HG03571 (cell line): Measurements from ENCODE around the gene STX8.
"Not testable (repeated sequence)": the region's sequence is repeated elsewhere in the genome, so short reads cannot be mapped to it uniquely, and the experiment has no call there.

Experiments used
- ATAC-seq: cut with Tn5 transposase; IDR thresholded peaks from one replicate; pipeline ENCODE4 v1.9.1; 2021; ENCODE audit not compliant: unreplicated experiment

Gene STX8

DNA sequence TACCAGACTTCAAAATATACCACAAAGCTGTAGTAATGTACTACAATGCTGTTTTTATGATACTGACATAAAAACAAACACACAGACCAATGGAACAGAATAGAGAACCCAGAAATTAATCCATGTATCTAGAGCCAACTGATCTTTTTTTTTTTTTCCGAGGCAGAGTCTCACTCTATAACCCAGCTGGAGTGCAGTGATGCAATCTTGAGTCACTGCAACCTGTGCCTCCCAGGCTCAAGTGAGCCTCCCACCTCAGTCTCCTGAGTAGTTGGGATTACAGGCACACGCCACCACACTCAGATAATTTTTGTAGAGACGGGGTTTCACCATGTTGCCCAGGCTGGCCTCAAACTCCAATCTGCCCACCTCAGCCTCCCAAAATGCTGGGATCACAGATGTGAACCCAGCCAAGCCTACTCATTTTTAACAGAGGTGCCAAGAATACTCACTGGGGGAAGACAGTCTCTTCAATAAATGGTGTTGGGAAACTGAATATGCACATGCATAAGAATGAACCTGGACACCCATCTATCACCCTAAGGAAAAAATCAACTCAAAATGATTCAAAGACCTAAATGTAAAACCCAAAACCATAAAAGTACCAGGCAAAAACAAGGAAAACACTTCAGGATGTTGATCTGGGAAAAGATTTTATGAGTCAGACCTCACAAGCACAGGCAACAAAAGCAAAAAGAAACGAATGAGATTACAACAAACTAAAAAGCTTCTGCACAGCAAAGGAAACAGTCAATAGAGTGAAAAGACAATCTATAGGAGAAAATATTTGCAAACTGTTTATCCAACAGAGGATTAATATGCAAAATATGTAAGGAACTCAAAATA lies 63.1 kb downstream of the STX8 start:
- no peak for ATAC-seq

DNA sequence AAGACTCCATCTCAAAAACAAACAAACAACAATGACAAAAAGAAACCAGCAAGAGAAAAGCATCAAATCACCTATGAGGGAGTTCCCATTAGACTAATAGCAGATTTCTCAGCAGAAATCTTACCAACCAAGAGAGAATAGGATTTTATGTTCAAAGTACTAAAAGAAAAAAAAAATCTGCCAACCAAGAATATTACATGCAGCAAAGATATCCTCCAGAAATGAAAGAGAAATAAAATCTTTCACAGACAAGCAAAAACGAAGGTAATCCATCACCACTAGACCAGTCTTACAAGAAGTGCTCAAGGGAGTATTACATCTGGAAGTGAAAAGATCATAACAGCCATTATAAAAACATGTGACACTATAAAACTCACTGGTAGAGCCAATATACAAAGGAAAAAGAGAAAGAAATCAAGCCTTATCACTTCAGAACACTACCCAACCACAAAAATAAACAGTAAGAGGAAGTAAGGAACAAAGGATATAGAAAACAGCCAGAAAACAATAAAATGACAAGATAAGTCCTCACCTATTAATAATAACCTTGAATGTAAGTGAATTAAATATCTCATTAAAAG lies 66.3 kb downstream of the STX8 start:
- ATAC-seq: no peak

DNA sequence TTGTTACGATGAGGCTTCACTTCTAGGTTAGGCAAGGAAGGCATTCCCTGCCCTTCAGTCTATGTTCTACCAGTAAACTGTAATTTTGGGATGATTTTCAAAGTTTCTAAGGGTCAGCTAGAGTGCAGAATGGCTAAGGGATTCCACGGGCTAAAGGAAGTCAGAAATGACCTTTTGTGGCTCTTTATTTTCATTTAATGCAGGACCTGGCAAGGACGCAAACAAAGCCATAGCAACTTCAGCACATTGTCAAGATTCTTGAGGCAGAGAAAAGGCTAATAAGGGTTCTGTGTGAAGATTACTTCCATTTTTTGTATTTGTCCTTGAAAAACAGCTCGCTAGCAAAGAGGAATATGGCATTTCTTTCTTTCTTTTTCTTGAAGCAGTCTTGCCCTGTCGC lies 76.6 kb downstream of the STX8 start:
- ATAC-seq: no peak

DNA sequence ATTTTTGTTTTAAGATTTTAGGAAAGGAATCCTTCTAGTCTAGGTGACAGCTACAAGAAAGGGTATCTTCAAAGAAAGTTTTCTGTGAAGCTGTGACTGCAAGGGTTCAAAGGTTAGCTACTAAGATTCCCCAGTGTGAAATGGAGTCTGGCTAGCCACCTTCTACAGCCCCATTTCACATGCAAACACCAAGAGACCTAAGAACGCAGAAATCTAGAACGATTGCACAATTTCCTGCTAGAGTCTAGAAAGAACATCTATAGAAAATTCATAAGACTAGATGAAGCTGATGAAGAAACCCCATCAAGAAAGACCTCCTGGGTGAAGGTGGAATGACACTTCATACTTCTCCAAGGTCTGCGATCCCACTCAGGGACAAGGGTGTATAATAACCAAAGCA lies 77.1 kb downstream of the STX8 start:
- no peak for ATAC-seq

DNA sequence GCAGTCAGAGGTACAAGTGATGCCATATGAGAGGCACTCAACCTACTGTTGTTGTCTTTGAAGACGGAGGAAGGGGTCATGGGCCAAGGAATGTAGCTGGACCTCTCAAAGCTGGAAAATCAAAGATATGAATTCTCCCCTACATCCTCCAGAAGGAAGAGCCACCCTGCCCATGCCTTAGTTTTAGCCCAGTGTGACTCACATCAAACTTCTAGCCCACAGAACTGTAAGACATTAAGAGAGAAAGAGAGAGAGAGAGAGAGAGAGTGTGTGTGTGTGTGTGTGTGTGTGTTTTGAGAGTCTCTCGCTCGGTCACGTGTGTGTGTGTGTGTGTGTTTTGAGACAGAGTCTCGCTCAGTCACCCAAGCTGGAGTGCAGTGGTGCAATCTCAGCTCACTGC lies 87.1 kb downstream of the STX8 start:
- ATAC-seq: no peak

DNA sequence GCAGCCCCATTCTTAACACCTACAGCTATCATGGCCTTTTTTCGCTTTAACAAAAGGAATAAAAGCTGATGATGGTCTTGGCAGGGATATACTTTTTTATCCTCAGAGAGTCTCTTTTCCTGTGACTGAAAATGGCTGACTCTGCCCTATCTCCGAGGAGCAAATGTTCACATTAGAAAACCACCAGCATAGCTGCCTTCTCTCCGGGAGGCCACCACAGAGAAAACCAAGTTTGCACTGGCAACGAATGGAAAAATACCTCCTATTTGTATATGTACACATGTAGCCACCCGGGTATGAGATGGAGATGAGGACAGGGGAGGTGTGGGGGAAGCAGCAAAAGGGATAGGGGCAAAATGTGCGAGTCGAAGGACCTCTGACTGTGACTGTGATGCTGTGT lies 88.2 kb downstream of the STX8 start:
- no peak for ATAC-seq

DNA sequence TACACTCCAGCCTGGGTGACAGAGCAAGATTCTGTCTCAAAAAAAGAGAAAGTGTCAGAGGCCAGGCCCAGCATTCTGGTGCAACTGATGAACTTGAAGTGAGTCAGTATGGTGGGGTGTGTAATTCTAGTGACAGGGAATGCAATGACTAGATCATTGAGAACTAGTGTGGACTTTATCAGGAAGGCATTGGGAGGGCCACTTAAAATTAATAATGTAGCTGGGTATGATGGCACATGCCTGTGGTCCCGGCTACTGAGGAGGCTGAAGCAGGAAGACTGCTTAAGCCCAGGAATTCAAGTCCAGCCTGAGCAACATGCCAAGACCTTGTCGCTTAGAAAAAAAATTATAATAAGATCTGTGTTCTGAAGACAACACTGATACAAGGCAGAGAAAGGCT lies 90.8 kb downstream of the STX8 start:
- no peak for ATAC-seq

DNA sequence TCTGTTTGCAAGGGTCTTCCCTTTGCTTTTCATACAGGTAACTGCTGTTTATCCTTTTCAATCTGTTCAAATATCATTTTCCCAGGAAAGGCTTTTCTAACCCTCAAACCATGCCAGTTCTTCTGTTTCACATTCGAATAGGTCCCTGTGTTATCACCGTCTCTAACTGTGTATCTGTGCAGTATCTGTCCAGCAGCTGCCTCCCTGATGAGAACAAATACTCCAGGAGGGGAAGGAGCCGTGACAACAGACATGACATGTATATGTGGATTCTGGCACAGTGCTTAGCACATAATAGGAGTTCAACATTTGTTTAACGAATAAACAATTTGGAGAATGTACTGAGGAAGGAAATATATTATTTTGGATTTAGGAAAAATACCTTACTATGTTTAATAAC lies 95.7 kb downstream of the STX8 start:
- no peak for ATAC-seq

DNA sequence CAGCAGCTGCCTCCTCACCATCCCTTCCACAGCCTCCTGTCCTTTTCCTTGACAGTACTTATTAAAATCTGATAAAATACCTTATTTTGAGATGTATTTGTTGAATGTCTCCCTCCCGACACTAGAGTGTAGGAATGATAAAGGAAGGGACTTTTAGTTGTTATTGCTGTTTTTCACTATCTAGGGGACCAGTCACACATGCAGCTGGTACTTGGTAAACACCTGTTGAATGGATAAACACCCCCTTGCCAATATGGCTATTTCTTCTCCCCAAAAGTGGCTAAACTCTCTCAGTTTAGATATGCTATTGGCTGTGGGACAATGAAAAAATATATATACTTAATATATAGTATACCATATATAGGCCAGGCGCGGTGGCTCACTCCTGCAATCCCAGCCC lies 96.7 kb downstream of the STX8 start:
- no peak for ATAC-seq

DNA sequence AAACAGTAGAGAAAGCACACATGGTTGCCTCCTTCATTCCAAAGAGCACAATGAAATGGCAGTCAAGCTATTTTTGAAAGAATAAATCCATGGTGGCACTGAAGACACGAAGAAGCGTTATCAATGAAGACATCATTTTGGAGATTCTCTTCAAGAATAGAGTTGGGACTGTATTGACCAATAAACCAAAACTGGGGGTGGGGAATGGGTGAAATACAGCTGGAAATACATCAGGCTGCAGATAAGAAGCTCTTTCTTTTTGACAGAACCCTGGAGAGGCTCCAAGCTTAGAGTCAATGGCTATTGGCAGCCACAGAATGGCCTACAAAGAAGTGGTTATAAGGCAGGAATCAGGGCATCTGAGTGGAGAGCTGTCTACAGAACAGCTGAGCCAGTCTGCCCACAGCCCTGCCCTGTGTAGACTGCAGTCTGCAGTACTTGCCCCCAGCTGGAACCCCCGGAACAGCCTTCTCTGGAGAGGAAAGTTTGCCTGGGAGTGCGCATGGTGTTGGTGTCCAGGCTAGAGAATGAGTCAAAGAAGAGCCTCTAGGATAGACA lies 100.4 kb downstream of the STX8 start:
- ATAC-seq: no peak

DNA sequence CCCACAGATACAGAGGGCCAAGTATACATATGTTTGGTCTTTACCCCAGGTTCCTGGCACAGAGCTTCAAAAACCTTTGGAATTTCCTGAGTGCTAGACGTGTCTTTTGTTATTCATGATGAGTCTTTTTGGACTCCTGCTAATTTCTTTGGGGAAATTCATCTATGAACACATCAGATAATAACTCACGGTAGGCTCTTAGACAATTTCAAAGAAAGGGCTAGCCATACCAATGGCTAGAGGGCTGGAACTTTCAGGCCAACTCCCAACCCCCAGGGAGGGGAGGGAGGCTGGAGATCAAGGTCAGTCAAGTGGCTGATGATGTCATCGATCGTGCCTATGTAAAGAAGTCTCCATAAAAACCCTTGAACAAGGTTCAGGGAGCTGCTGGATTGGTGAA lies 101.9 kb downstream of the STX8 start:
- no peak for ATAC-seq

DNA sequence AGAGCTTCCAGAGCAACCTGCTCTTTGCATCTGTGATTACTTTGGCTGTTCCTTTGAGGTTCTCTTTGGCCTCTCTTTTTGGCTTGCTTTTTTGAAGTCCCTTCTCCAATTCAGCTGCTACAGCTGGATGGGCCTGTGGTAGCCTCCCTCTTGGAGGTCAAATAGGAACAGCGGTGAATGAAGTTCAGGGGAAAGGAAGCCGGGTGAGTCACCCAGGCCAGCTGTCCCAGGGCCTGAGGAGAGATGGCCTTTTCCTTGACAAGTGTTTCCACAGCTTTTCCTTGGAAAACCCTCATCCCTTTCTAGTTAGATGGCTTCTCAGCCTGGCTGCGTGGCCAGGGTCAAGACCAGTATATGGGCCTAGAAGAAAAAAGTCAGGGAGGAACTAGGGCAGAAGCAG lies 103.1 kb downstream of the STX8 start:
- ATAC-seq: no peak

DNA sequence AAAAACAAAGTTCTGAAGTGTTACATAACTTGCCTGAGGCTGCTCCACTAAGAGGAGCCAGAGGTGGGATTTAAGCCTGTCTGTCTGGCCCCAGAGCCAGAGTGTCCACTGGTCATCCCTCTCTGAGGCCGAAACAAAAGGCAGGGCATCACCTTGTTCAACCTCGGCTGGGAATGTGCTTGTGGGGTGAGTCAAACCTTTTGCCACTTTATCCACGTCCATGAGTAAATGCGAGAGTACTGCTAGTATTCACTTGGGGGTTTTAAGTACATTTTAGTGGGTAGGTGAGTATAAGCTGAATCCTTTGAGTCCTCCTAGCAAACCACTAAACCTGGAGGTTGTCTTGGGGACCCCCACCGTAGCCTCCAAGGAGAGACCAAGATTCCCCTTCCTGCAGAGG lies 103.5 kb downstream of the STX8 start:
- ATAC-seq: no peak

DNA sequence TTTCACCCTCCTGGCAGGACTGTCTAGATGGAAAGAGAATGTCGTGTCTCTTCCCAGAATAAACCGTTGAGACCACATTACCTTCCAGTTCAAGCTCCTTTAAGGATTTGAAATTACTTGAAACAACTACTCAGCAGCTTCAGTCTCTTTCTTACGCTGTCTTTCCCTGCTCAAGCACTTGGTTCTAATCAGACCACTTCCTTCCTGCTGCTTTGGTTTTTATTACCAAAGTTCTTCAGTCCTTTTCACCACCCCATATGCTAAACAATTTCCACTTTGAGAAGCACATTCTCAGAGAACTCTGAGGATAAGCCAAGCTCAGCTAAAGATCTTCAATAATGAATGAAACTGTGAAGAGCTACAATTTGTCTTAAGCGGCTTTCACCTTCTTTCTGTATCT lies 105.4 kb downstream of the STX8 start:
- ATAC-seq: no peak

DNA sequence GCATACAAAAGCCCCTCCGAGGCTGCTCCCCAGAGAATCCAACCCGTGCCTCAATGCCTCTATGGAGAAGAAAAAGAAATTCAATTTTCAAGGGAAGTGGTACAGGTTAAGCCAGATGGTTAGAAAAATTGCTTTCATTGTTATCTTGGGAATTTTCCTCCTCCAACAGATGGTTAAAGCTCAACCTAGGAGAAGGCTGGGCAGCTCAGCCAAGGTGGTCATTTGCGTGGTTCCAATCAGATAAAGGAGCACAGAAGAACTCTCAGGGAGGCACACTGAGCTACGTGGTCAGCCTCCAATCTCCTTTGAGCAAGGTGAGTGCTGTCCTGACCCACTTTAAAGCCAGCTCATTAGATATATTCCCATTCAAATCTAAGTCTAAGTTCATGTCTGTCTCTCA lies 106.7 kb downstream of the STX8 start:
- ATAC-seq: no peak

DNA sequence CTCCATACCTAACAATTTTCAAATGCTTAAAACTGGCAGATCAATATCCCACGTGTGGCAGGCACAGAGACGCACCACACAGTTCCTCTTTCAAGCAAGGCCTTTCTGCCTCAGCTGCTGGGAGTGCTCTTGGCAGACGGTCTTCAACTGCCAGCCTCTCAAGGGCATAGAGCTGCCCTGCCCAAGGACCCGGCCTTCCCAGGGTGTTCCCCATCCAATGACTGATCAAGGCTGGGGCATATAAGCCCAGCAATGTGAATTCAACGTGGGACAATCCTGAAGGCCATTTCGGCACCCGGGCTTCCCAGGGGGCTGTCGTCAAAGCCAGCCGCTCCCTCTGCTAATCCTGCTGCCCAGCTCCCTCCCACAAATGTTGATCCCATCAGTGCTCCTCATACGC lies 107.1 kb downstream of the STX8 start:
- ATAC-seq: no peak

DNA sequence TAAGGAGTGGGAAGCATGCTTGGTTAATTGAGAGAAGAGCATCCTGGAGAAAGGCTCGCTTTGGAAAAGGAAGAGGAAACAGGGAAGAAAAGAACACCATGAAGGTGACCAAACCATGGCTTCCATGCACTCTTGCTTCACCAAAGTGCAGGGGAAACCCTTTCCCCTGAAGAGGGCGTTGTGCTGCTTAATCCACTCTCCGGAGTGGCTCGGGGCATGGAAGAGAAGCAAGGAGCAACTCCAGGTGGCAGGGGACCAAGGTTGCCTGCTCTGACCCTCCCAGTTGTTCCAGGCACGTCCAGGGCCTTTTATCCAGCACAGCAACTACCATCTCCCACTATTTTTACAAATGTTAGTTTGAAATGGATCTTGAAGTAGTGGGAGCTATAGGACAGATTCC lies 108.1 kb downstream of the STX8 start:
- no peak for ATAC-seq

DNA sequence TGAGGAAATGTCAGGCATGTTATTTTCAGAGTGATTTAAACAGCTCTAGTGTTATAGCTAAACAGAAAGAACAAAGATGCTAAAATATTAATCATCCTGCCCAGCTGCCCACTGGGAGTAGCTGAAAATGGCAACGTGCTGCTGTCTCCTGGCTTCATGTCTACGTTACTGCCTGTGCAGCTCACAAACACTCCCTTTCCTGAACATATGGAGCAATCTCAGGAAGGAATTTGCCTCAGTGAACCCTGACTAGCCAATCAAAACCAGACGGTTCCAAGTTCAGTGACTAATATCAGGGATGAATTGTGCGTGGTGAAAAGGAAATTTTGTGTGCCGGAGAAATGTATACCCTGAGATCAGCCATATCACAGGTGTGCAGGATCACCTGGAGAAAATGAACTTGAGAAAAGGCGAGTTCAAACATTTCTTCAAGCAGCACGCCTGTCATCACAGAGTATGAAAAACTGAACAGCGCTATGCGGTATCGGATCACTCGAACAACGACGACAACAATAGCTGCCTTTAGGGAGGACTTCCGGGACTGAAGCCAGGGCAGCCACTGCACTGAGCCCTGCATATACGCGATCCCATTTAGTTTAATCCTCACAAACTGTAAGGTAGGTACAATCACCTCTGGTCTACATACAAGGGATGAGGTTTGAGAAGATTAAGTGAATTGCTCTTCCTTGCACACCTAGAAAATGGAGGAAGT lies 110.3 kb downstream of the STX8 start:
- no peak for ATAC-seq

DNA sequence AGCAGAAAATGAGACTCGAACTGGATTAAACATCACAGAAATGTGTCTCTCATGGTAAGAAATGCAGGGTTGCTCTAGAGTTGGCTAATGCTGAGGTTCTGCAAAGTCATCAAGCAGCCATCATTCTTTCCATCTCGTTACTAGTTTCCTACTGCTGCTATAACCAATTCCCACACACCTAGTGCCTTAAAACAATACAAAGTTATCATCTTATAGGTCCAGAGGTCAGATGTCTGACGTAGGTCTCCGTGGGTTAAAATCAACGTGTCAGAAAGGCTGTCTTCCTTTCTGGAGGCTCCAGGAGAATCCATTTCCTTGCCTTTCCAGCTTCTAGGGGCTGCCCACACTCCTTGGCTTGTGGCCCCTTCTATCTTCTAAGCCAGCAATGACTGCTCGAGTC lies 118.6 kb downstream of the STX8 start:
- ATAC-seq: no peak

DNA sequence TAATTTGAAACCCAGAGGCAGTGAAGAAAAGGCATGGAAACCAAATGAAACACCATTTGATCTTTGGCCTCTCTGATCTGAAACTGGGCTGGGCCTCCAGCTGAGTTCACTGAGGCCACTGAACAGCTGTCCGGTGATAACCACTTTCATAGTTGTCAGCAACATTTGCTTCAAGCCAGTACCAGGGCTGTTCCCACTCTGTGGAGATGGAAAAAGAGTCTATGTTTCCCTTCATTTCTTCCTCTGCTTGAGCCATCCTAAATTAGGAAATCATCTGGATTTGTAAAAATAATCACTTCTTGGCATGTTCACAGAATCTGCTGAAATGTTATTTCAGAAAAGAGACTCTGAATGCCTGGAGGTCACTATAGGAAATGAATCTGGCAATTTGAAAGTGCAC lies 119.3 kb downstream of the STX8 start:
- no peak for ATAC-seq

DNA sequence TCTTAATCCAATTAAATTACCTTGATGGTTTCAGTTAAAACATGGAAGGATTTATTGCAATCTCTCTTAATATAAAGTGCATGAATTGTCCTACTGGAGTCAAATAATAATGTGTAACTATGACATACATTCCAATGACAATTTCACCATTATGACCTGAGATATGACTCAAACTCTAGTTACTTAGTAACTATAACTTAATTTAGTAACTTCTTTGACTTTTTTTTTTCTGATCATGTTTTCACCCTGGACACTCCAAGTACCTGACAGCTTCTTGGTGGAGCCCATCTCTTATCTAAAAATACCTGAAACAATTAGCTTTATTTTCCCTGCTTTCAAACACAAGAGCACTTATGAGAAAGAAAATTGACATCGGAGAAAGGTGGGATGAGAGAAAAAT lies 123.7 kb downstream of the STX8 start:
- no peak for ATAC-seq

DNA sequence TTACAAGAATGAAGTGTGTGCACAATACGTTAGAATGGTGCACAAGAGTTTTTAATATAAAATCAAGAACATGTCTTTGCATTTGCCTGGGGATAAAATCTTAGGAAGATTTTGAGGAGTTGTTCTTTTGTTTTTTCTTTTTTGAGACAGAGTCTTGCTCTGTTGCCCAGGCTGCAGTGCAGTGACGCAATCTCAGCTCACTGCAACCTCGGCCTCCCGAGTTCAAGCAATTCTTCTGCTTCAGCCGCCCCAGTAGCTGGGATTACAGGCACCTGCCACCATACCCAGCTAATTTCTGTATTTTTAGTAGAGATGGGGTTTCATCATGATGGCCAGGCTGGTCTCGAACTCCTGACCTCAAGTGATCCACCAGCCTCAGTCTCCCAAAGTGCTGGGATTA lies 128.3 kb downstream of the STX8 start:
- not testable (repeated sequence) for ATAC-seq
